ENCODE measurements around the gene CADPS2.

DNA sequence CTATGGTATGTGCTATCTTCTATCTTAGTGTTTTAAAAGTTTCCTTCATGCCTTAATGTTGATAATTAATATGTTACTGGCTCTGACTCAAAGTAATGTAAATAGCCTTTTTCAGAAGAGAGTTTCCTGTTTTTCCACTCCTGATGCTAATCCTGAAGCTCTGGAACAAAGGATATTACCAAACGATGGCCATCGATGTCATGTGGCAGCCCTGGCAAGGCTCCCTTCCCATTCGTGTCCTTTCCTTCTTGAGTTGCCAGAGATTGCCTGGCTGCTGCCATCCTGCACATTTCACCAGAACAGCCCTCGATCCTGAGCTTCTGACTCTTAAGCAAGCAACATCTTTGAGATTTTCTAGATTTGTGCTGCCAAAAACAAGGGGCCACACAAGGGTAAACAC, 233.4 kb downstream of the CADPS2 start:
- TF ChIP-seq, protein P1, sequence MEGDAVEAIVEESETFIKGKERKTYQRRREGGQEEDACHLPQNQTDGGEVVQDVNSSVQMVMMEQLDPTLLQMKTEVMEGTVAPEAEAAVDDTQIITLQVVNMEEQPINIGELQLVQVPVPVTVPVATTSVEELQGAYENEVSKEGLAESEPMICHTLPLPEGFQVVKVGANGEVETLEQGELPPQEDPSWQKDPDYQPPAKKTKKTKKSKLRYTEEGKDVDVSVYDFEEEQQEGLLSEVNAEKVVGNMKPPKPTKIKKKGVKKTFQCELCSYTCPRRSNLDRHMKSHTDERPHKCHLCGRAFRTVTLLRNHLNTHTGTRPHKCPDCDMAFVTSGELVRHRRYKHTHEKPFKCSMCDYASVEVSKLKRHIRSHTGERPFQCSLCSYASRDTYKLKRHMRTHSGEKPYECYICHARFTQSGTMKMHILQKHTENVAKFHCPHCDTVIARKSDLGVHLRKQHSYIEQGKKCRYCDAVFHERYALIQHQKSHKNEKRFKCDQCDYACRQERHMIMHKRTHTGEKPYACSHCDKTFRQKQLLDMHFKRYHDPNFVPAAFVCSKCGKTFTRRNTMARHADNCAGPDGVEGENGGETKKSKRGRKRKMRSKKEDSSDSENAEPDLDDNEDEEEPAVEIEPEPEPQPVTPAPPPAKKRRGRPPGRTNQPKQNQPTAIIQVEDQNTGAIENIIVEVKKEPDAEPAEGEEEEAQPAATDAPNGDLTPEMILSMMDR (IDR thresholded peaks at IDR 0.05) = no peak
- TF ChIP-seq POLR2A (IDR thresholded peaks at IDR 0.05) = no peak

Data from body of pancreas (tissue), 4 donors.